Vagina (tissue), 2 donors: ENCODE results near the gene MPP1. TPM values are rescaled to one million over a fixed set of nuclear protein-coding genes. Genes with fewer than 3 reads are reported as not detected.
A peak's percentile ranks its signal among the peaks of the same experiment; 100 is the strongest.

ENCODE experiments used
- DNase-seq, 2 donors: peaks; one replicate each; pipeline ENCODE4 v3.0.0-alpha.2; 2017; ENCODE audit errors: extremely low spot score in 2 of 2
- H3K27ac ChIP-seq: fragments of 200-600 bp; sonication (generic); one replicate; pipeline ENCODE4 v1.5.1; 2019
- H3K27me3 ChIP-seq: fragments of 200-600 bp; sonication (generic); one replicate; pipeline ENCODE4 v1.5.1; 2019
- H3K36me3 ChIP-seq, 2 donors: fragments of 200-600 bp; sonication (generic); one replicate each; pipeline ENCODE4 v1.5.1; 2017 to 2019
- H3K4me1 ChIP-seq: fragments of 200-600 bp; sonication (generic); one replicate; pipeline ENCODE4 v1.5.1; 2019
- H3K4me3 ChIP-seq, 2 donors: fragments of 200-600 bp; sonication (generic); 1 replicate in 1 of 2; 2 replicates in 1 of 2; pipeline ENCODE4 v1.5.1; 2016 to 2019
- H3K9me3 ChIP-seq: fragments of 200-600 bp; sonication (generic); one replicate; pipeline ENCODE4 v1.5.1; 2019
- POLR2A ChIP-seq, 2 donors: fragments of 450-650 bp; IDR thresholded peaks; one replicate each; pipeline ENCODE4 v1.6.1; 2017; ENCODE audit warnings: antibody characterized with exemption in 2 of 2, mild to moderate bottlenecking in 2 of 2, moderate library complexity in 2 of 2
- POLR2AphosphoS5 ChIP-seq, 2 donors: sonication (generic); formaldehyde crosslinking; IDR thresholded peaks; one replicate each; pipeline ENCODE4 v1.9.0; 2017; ENCODE audit warnings: antibody characterized with exemption in 2 of 2, mild to moderate bottlenecking in 2 of 2, low read depth in 1 of 2; ENCODE audit not compliant: insufficient read depth in 1 of 2
- intact Hi-C: fragments of 100-400 bp; cut with DNase I; formaldehyde crosslinking; loops from one replicate; pipeline ENCODE4 v1.15.1; 2023
- total RNA-seq: library from RNA; depleted of rRNA; stranded (reverse); fragments of >200 nt; gene quantifications from one replicate; pipeline ENCODE4 v1.2.3, GENCODE V29; 2016
- TF ChIP-seq, protein P1 (sequence below), 3 experiments: fragments of 450-650 bp in 2 of 3; fragments of 200-600 bp in 1 of 3; sonication (generic) in 1 of 3; IDR thresholded peaks; one replicate each; pipeline ENCODE4 v1.5.1; 2017 to 2019; ENCODE audit warnings: antibody characterized with exemption in 3 of 3, mild to moderate bottlenecking in 2 of 3, moderate library complexity in 2 of 3

Gene MPP1
- total RNA-seq = 15.7 TPM

- no peak for DNase-seq
- H3K27me3 ChIP-seq = no peaks in the 10 kb centered on the region
- H3K4me3 ChIP-seq = peak within 1 kb of the TSS; percentile 52 to 60
- intact Hi-C loops = no loop called here
- no peaks in the 10 kb centered on the region for H3K36me3 ChIP-seq
- peaks cover 15% of the 10 kb centered on the region for H3K4me1 ChIP-seq
- H3K9me3 ChIP-seq = no peaks in the 10 kb centered on the region
- peak within 1 kb of the TSS; percentile 60 for H3K27ac ChIP-seq
- peak in 1 of 2 donors; percentile 62 for TF ChIP-seq POLR2AphosphoS5 (IDR thresholded peaks at IDR 0.05; ENCODE audit: insufficient read depth in 1 of 2, low read depth in 1 of 2)
- no peak for TF ChIP-seq POLR2A (IDR thresholded peaks at IDR 0.05)
- TF ChIP-seq, protein P1, sequence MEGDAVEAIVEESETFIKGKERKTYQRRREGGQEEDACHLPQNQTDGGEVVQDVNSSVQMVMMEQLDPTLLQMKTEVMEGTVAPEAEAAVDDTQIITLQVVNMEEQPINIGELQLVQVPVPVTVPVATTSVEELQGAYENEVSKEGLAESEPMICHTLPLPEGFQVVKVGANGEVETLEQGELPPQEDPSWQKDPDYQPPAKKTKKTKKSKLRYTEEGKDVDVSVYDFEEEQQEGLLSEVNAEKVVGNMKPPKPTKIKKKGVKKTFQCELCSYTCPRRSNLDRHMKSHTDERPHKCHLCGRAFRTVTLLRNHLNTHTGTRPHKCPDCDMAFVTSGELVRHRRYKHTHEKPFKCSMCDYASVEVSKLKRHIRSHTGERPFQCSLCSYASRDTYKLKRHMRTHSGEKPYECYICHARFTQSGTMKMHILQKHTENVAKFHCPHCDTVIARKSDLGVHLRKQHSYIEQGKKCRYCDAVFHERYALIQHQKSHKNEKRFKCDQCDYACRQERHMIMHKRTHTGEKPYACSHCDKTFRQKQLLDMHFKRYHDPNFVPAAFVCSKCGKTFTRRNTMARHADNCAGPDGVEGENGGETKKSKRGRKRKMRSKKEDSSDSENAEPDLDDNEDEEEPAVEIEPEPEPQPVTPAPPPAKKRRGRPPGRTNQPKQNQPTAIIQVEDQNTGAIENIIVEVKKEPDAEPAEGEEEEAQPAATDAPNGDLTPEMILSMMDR (IDR thresholded peaks at IDR 0.05) = no peak
These were observed at the start of gene MPP1 for GRCh38 chrX:154804957-154805695. MPP1 (minus strand) TSS chrX:154805485; CDS start chrX:154805373, 112 bp downstream.

- Histone ChIP-seq H3K27ac (no peak overlapping the region), H3K27me3 (no peaks in the 10 kb centered on the region), H3K4me3 (no peak overlapping the region), H3K4me1 (no peaks in the 10 kb centered on the region), H3K36me3 (no peaks in the 10 kb centered on the region), H3K9me3 (no peaks in the 10 kb centered on the region)
- TF ChIP-seq, protein P1 (IDR thresholded peaks at IDR 0.05) = no peak
- TF ChIP-seq POLR2A (IDR thresholded peaks at IDR 0.05) = no peak
- TF ChIP-seq POLR2AphosphoS5 (IDR thresholded peaks at IDR 0.05; ENCODE audit: insufficient read depth in 1 of 2, low read depth in 1 of 2) = no peak
- DNase-seq = no peak
- intact Hi-C loops = no loop called here
These were observed 45.8 kb upstream of the MPP1 start for GRCh38 chrX:154850957-154851611.

- Histone ChIP-seq H3K27me3 (no peaks in the 10 kb centered on the region), H3K4me3 (no peak overlapping the region), H3K9me3 (no peaks in the 10 kb centered on the region), H3K4me1 (no peaks in the 10 kb centered on the region), H3K27ac (no peak overlapping the region), H3K36me3 (no peaks in the 10 kb centered on the region)
- no peak for TF ChIP-seq POLR2AphosphoS5 (IDR thresholded peaks at IDR 0.05; ENCODE audit: insufficient read depth in 1 of 2, low read depth in 1 of 2)
- TF ChIP-seq, protein P1 (IDR thresholded peaks at IDR 0.05) = peak in 1 of 3 experiments; percentile 32
- TF ChIP-seq POLR2A (IDR thresholded peaks at IDR 0.05) = no peak
- intact Hi-C loops = no loop called here
- DNase-seq = no peak
These were observed 35.6 kb upstream of the MPP1 start for GRCh38 chrX:154840856-154841255.

- intact Hi-C loops = no loop called here
- Histone ChIP-seq H3K36me3 (no peaks in the 10 kb centered on the region), H3K9me3 (no peaks in the 10 kb centered on the region), H3K27ac (no peak overlapping the region), H3K4me1 (no peaks in the 10 kb centered on the region), H3K27me3 (no peaks in the 10 kb centered on the region), H3K4me3 (no peak overlapping the region)
- TF ChIP-seq POLR2AphosphoS5 (IDR thresholded peaks at IDR 0.05; ENCODE audit: insufficient read depth in 1 of 2, low read depth in 1 of 2) (no peak), POLR2A (IDR thresholded peaks at IDR 0.05) (no peak)
- TF ChIP-seq, protein P1 (IDR thresholded peaks at IDR 0.05) = no peak
- no peak for DNase-seq
These were observed 30.9 kb upstream of the MPP1 start for GRCh38 chrX:154836163-154836562.

GRCh38 chrX:154834562-154834961 lies 29.3 kb upstream of the MPP1 start, which contains the start of gene SMIM9:
SMIM9 (minus strand) TSS chrX:154834662; CDS start chrX:154830856, 3,806 bp downstream.
- Histone ChIP-seq H3K4me1 (no peaks in the 10 kb centered on the region), H3K9me3 (no peaks in the 10 kb centered on the region), H3K4me3 (no peak within 1 kb of the TSS), H3K36me3 (no peaks in the 10 kb centered on the region), H3K27me3 (no peaks in the 10 kb centered on the region), H3K27ac (no peak within 1 kb of the TSS)
- intact Hi-C loops = no loop called here
- no peak for DNase-seq
- TF ChIP-seq POLR2AphosphoS5 (IDR thresholded peaks at IDR 0.05; ENCODE audit: insufficient read depth in 1 of 2, low read depth in 1 of 2) (no peak), POLR2A (IDR thresholded peaks at IDR 0.05) (no peak)
- TF ChIP-seq, protein P1 (IDR thresholded peaks at IDR 0.05) = no peak
